Fibroblast of pulmonary artery (primary cell): ENCODE results near the gene HSPA12A.
"Not testable (repeated sequence)": the region's sequence is repeated elsewhere in the genome, so short reads cannot be mapped to it uniquely, and the experiment has no call there.

Experiments used
- DNase-seq: peaks from one replicate; pipeline ENCODE4 v3.0.0-alpha.2; 2010; ENCODE audit warnings: low read depth
- H3K4me3 ChIP-seq: replicated peaks from 2 replicates; pipeline ENCODE4 v1.5.1; 2011; ENCODE audit warnings: low read depth, mild to moderate bottlenecking, control low read depth, low read length, moderate library complexity
- TF ChIP-seq, protein P1 (sequence below): IDR thresholded peaks from 2 replicates; pipeline ENCODE4 v1.5.1; 2011; ENCODE audit warnings: mild to moderate bottlenecking, control low read depth, low read length, inconsistent platforms; ENCODE audit errors: missing control alignments

Gene HSPA12A

DNA sequence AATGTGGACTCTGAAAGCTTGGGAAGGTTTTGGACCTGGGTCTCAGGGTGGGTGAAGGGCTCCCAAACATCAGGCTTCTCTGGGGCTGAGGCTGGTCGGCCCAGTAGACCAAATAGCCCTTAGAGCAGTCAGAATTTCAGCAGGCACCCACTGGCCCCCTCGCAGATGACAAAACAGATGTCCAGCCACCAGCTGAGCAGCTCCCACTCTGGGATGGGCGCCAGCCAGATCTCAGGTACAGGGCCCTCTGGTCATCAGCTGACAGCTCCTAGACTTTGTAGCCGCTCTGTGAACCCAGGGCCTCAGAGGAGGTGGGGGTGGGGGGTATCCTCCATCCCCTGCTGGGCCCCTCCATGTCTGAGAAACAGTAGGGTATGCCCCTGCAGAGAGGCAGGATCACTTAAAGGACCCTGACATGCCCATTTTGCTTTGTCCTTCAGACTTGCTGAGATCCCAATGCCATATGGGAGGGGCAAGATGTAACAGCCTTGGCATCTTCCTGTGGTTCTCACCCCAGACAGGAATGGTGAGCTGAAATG lies 26.5 kb downstream of the HSPA12A start:
- TF ChIP-seq, protein P1, sequence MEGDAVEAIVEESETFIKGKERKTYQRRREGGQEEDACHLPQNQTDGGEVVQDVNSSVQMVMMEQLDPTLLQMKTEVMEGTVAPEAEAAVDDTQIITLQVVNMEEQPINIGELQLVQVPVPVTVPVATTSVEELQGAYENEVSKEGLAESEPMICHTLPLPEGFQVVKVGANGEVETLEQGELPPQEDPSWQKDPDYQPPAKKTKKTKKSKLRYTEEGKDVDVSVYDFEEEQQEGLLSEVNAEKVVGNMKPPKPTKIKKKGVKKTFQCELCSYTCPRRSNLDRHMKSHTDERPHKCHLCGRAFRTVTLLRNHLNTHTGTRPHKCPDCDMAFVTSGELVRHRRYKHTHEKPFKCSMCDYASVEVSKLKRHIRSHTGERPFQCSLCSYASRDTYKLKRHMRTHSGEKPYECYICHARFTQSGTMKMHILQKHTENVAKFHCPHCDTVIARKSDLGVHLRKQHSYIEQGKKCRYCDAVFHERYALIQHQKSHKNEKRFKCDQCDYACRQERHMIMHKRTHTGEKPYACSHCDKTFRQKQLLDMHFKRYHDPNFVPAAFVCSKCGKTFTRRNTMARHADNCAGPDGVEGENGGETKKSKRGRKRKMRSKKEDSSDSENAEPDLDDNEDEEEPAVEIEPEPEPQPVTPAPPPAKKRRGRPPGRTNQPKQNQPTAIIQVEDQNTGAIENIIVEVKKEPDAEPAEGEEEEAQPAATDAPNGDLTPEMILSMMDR = no peak
- no peak overlapping the region for H3K4me3 ChIP-seq
- no peak for DNase-seq

DNA sequence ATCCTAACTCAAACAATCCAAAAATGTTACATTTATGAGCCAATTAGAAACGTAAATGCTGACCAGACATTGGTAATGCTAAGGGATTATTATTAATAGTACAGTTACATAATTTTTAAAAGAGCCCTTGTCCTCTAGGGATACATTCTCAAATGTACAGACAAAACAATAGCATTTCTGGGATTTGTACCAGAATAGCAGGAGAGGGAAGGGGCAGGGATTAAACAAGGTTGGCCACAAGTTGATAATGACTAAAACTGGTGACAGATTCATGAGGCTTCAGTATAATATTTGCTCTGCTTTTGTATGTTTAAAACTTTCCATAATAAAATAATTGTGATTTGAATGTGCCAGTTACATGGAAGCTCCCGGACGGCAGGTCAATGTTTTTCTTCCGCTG lies 27.0 kb downstream of the HSPA12A start:
- H3K4me3 ChIP-seq = no peak overlapping the region
- DNase-seq = no peak
- TF ChIP-seq, protein P1 = no peak

DNA sequence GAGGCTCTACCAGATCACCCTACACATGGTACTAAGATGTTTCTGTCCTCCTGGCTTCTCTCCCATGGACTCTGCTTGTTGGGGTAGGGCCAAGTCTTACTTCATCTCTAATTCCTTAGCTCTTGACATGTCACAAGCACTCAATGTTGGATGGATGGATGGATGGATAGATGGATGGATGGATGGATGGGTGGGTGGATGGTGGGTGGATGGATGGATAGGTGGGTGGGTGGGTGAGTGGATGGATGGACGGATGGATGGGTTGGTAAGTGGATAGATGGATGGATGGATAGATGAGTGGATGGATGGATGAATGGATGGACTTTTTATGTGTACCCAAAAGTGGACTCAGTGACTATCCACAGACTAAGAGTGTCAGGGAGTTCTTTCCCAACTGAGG lies 28.5 kb downstream of the HSPA12A start:
- TF ChIP-seq, protein P1 = no peak
- no peak overlapping the region for H3K4me3 ChIP-seq
- DNase-seq = no peak

DNA sequence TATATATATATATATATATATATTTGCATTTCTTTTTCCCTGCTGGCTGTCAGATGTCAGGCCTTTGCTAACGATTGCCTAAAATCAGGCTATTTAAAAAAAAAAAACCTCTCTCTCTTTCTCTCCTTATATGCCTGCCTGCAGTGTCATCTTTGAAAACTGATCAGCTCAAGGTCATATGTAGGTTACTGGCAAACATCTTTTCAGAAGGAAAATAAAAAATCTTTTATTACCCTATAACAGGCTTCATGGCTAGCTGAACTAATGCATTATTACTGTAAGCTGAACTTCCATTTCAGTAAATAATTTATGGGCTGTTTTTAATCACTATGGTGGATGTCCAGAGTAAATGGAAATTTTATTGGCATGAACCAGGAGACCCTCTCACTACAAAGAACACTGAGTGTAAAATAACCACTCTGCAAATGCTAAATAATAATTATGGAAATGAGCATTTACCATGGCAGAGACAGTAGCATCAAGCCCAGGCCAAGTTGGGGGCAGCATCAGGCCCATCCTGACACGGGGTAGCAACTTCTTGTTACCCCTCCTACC lies 29.3 kb downstream of the HSPA12A start:
- DNase-seq = no peak
- TF ChIP-seq, protein P1 = no peak
- no peak overlapping the region for H3K4me3 ChIP-seq

DNA sequence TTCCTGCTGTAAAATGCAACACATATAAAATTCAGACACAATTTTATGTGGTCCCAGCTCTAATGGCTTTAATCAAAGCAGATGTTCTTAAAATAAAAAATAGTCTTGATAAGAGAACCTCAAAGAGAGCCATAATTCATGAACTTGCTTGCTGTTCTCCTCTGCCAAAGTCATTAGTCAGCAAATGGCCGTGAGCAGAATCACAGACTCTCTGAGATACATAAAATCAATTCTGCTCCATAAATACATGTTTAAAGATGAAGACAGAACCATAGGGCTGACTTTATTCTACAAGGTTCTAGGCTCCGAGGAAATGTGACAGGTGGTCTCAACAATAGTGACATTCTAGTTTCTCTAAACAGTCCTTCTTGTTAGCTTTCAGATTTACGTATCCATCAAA lies 29.8 kb downstream of the HSPA12A start:
- no peak for DNase-seq
- TF ChIP-seq, protein P1 = no peak
- no peak overlapping the region for H3K4me3 ChIP-seq

DNA sequence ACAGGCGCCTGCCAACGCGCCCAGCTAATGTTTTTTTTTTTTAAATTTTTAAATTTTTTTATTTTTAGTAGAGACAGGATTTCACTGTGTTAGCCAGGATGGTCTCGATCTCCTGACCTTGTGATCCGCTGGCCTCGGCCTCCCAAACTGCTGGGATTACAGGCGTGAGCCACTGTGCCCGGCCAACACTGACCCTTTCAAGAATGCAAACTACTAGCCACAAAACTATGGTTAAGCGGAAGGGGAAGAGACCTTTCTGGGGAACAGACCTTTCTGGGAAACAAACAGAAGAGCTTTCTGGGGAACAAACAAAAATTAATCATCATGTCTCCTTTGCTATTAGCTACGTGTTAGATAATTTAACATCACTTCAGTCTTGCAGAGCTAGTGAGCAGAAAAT lies 30.6 kb downstream of the HSPA12A start:
- not testable (repeated sequence) for DNase-seq, H3K4me3 ChIP-seq

DNA sequence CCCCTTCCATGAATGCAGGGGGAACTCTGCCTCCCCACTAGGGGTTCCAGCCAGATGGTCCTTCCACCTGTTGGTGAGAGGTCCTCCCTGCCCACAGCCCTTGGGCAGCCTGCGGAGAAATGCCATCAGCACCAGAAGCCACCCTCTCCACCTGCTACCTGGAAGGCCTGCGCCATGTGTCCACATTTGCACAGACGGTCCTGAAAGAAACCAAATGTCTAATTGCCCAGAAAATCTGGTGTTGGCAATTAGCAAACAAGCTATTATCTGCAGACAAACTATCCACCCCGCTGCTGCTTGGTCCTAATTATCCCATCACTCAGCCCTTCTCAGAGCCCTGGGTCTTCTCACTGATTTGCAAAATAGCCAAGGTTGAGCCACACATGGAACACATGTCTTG lies 32.3 kb downstream of the HSPA12A start:
- TF ChIP-seq, protein P1 = no peak
- no peak overlapping the region for H3K4me3 ChIP-seq
- DNase-seq = no peak
